Measurements from ENCODE around the gene LRRC10B. TPM values are rescaled to one million over a fixed set of nuclear protein-coding genes. Genes with fewer than 3 reads are reported as not detected.

LRRC10B gene
- polyA plus RNA-seq, 3 donors from 2014 or later: not detected

GRCh38 chr11:61518032-61518795 lies 9.7 kb downstream of the LRRC10B start:
- no peak for DNase-seq
- Mint-ChIP-seq H3K4me3 (no peak overlapping the region), H3K9me3 (no peaks in the 10 kb centered on the region), H3K36me3 (no peaks in the 10 kb centered on the region), H3K27ac (no peak overlapping the region), H3K27me3 (ENCODE audit: low read depth in 3 of 3) (peaks cover 3 to 4% (median 4%) of the 10 kb centered on the region in 3 donors), H3K4me1 (peaks cover 8 to 9% of the 10 kb centered on the region in 2 donors)

- Mint-ChIP-seq H3K4me3 (no peak overlapping the region), H3K36me3 (no peaks in the 10 kb centered on the region), H3K9me3 (no peaks in the 10 kb centered on the region), H3K27me3 (ENCODE audit: low read depth in 3 of 3) (peaks cover 2 to 12% (median 5%) of the 10 kb centered on the region in 3 donors), H3K27ac (no peak overlapping the region), H3K4me1 (no peaks in the 10 kb centered on the region)
- DNase-seq: no peak
Observed at GRCh38 chr11:61522881-61523280, 14.3 kb downstream of the LRRC10B start.

GRCh38 chr11:61524446-61524845 lies 15.9 kb downstream of the LRRC10B start:
- Mint-ChIP-seq H3K36me3 (no peaks in the 10 kb centered on the region), H3K4me3 (no peak overlapping the region), H3K27ac (no peak overlapping the region), H3K9me3 (no peaks in the 10 kb centered on the region), H3K27me3 (ENCODE audit: low read depth in 3 of 3) (peaks cover 0 to 12% (median 6%) of the 10 kb centered on the region in 3 donors), H3K4me1 (no peaks in the 10 kb centered on the region)
- no peak for DNase-seq

- no peaks in the 10 kb centered on the region for H3K36me3 Mint-ChIP-seq
- H3K27me3 Mint-ChIP-seq (ENCODE audit: low read depth in 3 of 3): peaks cover 0 to 12% (median 8%) of the 10 kb centered on the region in 3 donors
Observed at GRCh38 chr11:61524963-61525587, 16.5 kb downstream of the LRRC10B start.

GRCh38 chr11:61526229-61526628 lies 17.7 kb downstream of the LRRC10B start:
- Mint-ChIP-seq H3K36me3 (no peaks in the 10 kb centered on the region), H3K4me3 (no peak overlapping the region), H3K27ac (no peak overlapping the region), H3K27me3 (ENCODE audit: low read depth in 3 of 3) (peaks cover 0 to 12% (median 8%) of the 10 kb centered on the region in 3 donors), H3K9me3 (no peaks in the 10 kb centered on the region), H3K4me1 (no peaks in the 10 kb centered on the region)
- no peak for DNase-seq

More at GRCh38 chr11:61524963-61525587, 16.5 kb downstream of the LRRC10B start:
- no peak for DNase-seq
- Mint-ChIP-seq H3K27ac (no peak overlapping the region), H3K4me3 (no peak overlapping the region), H3K9me3 (no peaks in the 10 kb centered on the region), H3K4me1 (no peaks in the 10 kb centered on the region)

GRCh38 chr11:61526956-61527731 lies 18.6 kb downstream of the LRRC10B start:
- H3K36me3 Mint-ChIP-seq: no peaks in the 10 kb centered on the region
- peaks cover 0 to 12% (median 8%) of the 10 kb centered on the region in 3 donors for H3K27me3 Mint-ChIP-seq (ENCODE audit: low read depth in 3 of 3)
- no peaks in the 10 kb centered on the region for H3K4me1 Mint-ChIP-seq
- H3K4me3 Mint-ChIP-seq: no peak overlapping the region
- H3K9me3 Mint-ChIP-seq: no peaks in the 10 kb centered on the region
- no peak for DNase-seq
- no peak overlapping the region for H3K27ac Mint-ChIP-seq

- H3K4me1 Mint-ChIP-seq: no peaks in the 10 kb centered on the region
Observed at GRCh38 chr11:61528114-61528513, 19.6 kb downstream of the LRRC10B start.

GRCh38 chr11:61529537-61530225 lies 21.1 kb downstream of the LRRC10B start:
- Mint-ChIP-seq H3K36me3 (no peaks in the 10 kb centered on the region), H3K9me3 (no peaks in the 10 kb centered on the region), H3K27me3 (ENCODE audit: low read depth in 3 of 3) (peaks cover 0 to 8% (median 7%) of the 10 kb centered on the region in 3 donors), H3K4me1 (no peaks in the 10 kb centered on the region), H3K4me3 (no peak overlapping the region), H3K27ac (no peak overlapping the region)
- DNase-seq: no peak

More at GRCh38 chr11:61528114-61528513, 19.6 kb downstream of the LRRC10B start:
- H3K4me3 Mint-ChIP-seq: no peak overlapping the region
- H3K36me3 Mint-ChIP-seq: no peaks in the 10 kb centered on the region
- DNase-seq: no peak
- no peak overlapping the region for H3K27ac Mint-ChIP-seq
- no peaks in the 10 kb centered on the region for H3K9me3 Mint-ChIP-seq
- peaks cover 0 to 12% (median 8%) of the 10 kb centered on the region in 3 donors for H3K27me3 Mint-ChIP-seq (ENCODE audit: low read depth in 3 of 3)

GRCh38 chr11:61531044-61531443 lies 22.5 kb downstream of the LRRC10B start:
- Mint-ChIP-seq H3K9me3 (no peaks in the 10 kb centered on the region), H3K27me3 (ENCODE audit: low read depth in 3 of 3) (peaks cover 3 to 5% (median 4%) of the 10 kb centered on the region in 3 donors), H3K36me3 (no peaks in the 10 kb centered on the region), H3K4me3 (no peak overlapping the region), H3K4me1 (no peaks in the 10 kb centered on the region), H3K27ac (no peak overlapping the region)
- no peak for DNase-seq

- H3K4me1 Mint-ChIP-seq: no peaks in the 10 kb centered on the region
- H3K27me3 Mint-ChIP-seq (ENCODE audit: low read depth in 3 of 3): peaks cover 3 to 6% (median 4%) of the 10 kb centered on the region in 3 donors
- no peaks in the 10 kb centered on the region for H3K36me3 Mint-ChIP-seq
- H3K9me3 Mint-ChIP-seq: no peaks in the 10 kb centered on the region
- peak in 1 of 3 donors; percentile 25 for DNase-seq
- no peak overlapping the region for H3K4me3 Mint-ChIP-seq
- no peak overlapping the region for H3K27ac Mint-ChIP-seq
Observed at GRCh38 chr11:61532134-61533038, 23.8 kb downstream of the LRRC10B start.

- Mint-ChIP-seq H3K4me1 (no peaks in the 10 kb centered on the region), H3K9me3 (no peaks in the 10 kb centered on the region), H3K36me3 (no peaks in the 10 kb centered on the region), H3K27me3 (ENCODE audit: low read depth in 3 of 3) (peaks cover 3 to 8% (median 4%) of the 10 kb centered on the region in 3 donors), H3K4me3 (no peak overlapping the region), H3K27ac (no peak overlapping the region)
- no peak for DNase-seq
Observed at GRCh38 chr11:61533039-61533375, 24.5 kb downstream of the LRRC10B start.

GRCh38 chr11:61533401-61533800 lies 24.9 kb downstream of the LRRC10B start:
- Mint-ChIP-seq H3K4me3 (no peak overlapping the region), H3K9me3 (no peaks in the 10 kb centered on the region), H3K27me3 (ENCODE audit: low read depth in 3 of 3) (peaks cover 3 to 8% (median 5%) of the 10 kb centered on the region in 3 donors), H3K4me1 (no peaks in the 10 kb centered on the region), H3K27ac (no peak overlapping the region), H3K36me3 (no peaks in the 10 kb centered on the region)
- DNase-seq: no peak
